Coronary artery (tissue), 2 donors: ENCODE data around the gene UBE2F.

Experiments used
- DNase-seq: peaks from one replicate; pipeline ENCODE4 v3.0.0-alpha.2; 2017; ENCODE audit warnings: low spot score
- H3K27ac ChIP-seq, 2 donors: fragments of 200-600 bp; sonication (generic); one replicate each; pipeline ENCODE4 v1.5.1; 2016 to 2019
- H3K4me3 ChIP-seq: fragments of 200-600 bp; sonication (generic); 2 replicates; pipeline ENCODE4 v1.5.1; 2016; ENCODE audit warnings: mild to moderate bottlenecking, moderate library complexity
- CTCF ChIP-seq: fragments of 200-600 bp; sonication (generic); IDR thresholded peaks from one replicate; pipeline ENCODE4 v1.5.1; 2019; ENCODE audit warnings: antibody characterized with exemption

Gene UBE2F

GRCh38 chr2:238083919-238084318 is 117.1 kb downstream of the UBE2F start:
- TF ChIP-seq CTCF: no peak
- H3K27ac ChIP-seq: no peak overlapping the region
- no peak overlapping the region for H3K4me3 ChIP-seq
- no peak for DNase-seq

GRCh38 chr2:238084761-238085160 is 117.9 kb downstream of the UBE2F start:
- Histone ChIP-seq H3K27ac (no peak overlapping the region), H3K4me3 (no peak overlapping the region)
- no peak for DNase-seq
- no peak for TF ChIP-seq CTCF

GRCh38 chr2:238085899-238086298 is 119.1 kb downstream of the UBE2F start:
- no peak for TF ChIP-seq CTCF
- Histone ChIP-seq H3K4me3 (no peak overlapping the region), H3K27ac (no peak overlapping the region)
- no peak for DNase-seq

GRCh38 chr2:238087211-238087610 is 120.4 kb downstream of the UBE2F start:
- no peak overlapping the region for H3K27ac ChIP-seq
- TF ChIP-seq CTCF: no peak
- DNase-seq: no peak
- no peak overlapping the region for H3K4me3 ChIP-seq

- Histone ChIP-seq H3K27ac (no peak overlapping the region), H3K4me3 (no peak overlapping the region)
- TF ChIP-seq CTCF: no peak
- DNase-seq: no peak
Measured at GRCh38 chr2:238090887-238091286, 124.1 kb downstream of the UBE2F start.

- TF ChIP-seq CTCF: no peak
- DNase-seq: no peak
- Histone ChIP-seq H3K4me3 (no peak overlapping the region), H3K27ac (no peak overlapping the region)
Measured at GRCh38 chr2:238091436-238092060, 124.7 kb downstream of the UBE2F start.
